Activated CD4-positive, alpha-beta T cell treated with anti-CD3 and anti-CD28 coated beads, Interleukin-2, amount 10 ng/mL, durations not matched to agents 7 days and 5 days (primary cell): ENCODE measurements around the gene LRCOL1. TPM values are rescaled to one million over a fixed set of nuclear protein-coding genes. Genes with fewer than 3 reads are reported as not detected.
A peak's percentile ranks its signal among the peaks of the same experiment; 100 is the strongest.

Experiments used
- CTCF ChIA-PET: fragments of 350-600 bp; sonication (Branson Sonifier 250); formaldehyde crosslinking; loops from one replicate; lab custom pipeline; 2021; ENCODE audit warnings: antibody characterized with exemption; lab: Charles Lee
- POLR2A ChIA-PET: fragments of 350-600 bp; sonication (Branson Sonifier 250); formaldehyde crosslinking; loops from one replicate; lab custom pipeline; 2021; ENCODE audit warnings: antibody characterized with exemption; lab: Charles Lee
- DNase-seq: peaks from one replicate; pipeline ENCODE4 v3.0.0-alpha.2; 2020
- H3K27ac Mint-ChIP-seq: one replicate; pipeline ENCODE4 v1.8.0; 2021; ENCODE audit warnings: mild to moderate bottlenecking, moderate library complexity, mixed read lengths
- H3K27me3 Mint-ChIP-seq: one replicate; pipeline ENCODE4 v1.8.0; 2021; ENCODE audit warnings: mixed read lengths
- H3K36me3 Mint-ChIP-seq: one replicate; pipeline ENCODE4 v1.8.0; 2021; ENCODE audit warnings: low read depth, mixed read lengths
- H3K4me1 Mint-ChIP-seq: one replicate; pipeline ENCODE4 v1.8.0; 2021; ENCODE audit warnings: mixed read lengths
- H3K4me3 Mint-ChIP-seq: one replicate; pipeline ENCODE4 v1.8.0; 2021; ENCODE audit warnings: mild to moderate bottlenecking, moderate library complexity, mixed read lengths
- H3K9me3 Mint-ChIP-seq: one replicate; pipeline ENCODE4 v1.8.0; 2021; ENCODE audit warnings: mixed read lengths
- microRNA-seq: library from miRNA; unstranded; fragments of <30 nt; microRNA quantifications from one replicate; pipeline ENCODE4 v1.2.0, GENCODE V29; 2021; ENCODE audit warnings: borderline microRNAs expressed, borderline replicate concordance
- total RNA-seq, 2 experiments: library from RNA; stranded (reverse); gene quantifications; one replicate each; pipeline ENCODE4 v1.2.3, GENCODE V29; 2021

The LRCOL1 gene
- total RNA-seq, 2 experiments from 2014 or later = not detected

DNA sequence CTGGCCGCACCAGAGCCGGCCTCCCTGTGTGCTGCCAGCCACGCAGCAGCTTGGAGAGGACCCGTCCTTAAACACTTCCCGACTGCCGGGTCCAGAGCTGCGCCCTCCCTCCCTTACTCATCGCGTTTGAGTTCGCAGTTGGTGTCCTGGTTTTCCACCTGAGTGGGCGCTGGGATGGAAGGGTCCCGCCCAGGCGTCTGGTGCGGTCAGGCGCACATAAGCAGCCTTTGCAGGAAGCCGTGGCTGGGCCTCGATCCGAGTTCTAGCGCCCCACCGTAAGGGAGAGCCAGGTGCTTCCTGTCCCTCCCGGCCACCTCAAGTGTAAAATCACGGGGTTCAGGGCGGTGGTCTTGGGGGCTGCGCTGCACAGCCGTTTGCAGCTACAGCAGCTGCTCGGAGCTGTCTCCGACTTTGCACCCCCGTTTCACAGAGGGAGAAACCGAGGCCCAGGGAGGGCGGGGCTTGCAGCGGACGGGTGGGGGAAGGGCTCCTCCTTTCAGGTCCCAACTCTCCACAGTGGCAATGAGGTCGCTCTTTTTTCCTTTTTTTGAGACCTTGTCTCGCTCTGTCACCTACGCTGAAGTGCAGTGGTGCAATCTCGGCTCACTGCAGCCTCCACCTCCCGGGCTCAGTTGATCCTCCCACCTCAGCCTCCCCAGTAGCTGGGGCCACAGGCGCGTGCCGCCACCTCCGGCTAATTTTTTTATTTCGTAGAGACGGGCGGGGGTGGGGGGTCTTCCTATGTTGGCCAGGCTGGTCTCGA, 51.3 kb downstream of the LRCOL1 start:
- DNase-seq = peak; percentile 29
- H3K4me1 Mint-ChIP-seq = peaks cover 19% of the 10 kb centered on the region

DNA sequence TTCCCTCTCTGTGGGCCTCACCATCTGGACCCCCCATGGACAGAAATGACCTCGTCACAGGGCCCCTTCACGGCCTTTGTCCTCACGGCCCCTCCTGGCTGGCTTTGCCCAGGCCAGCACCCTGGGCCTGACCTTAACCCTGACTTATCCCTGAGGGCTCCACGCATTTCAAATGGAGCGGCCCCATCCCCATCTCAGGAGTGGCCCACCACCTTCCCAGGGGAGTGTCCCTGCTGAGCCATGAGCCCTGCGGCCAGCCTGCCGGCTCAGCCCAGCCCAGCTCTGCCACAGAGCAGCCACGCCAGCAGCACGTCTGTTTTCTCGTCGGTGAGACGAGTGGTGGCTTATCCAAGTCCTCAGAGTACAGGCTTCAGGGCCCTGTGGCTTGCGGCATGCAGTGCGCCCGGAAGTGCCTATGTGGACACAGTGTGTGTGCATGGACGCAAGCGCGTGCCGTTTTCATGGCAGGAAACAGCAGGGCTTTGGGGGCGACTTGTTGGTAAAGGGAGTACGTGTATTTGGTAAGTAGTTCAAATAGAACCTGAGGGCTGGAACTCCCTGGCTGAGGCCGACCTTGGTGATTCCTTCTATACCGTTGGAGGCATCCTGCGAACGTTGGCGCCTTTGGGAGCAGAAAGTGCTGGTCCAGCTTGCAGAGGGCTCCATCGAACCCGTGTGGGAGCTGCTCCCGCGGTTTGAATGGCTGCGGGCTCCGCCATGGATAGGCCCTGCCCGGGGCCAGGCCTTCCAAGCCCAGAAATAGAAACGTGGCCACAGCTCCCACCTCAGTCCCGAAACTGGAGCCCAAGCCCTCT, 52.1 kb downstream of the LRCOL1 start:
- Mint-ChIP-seq H3K4me3 (peak overlapping the region; percentile 72), H3K27me3 (peaks cover 10% of the 10 kb centered on the region), H3K36me3 (no peaks in the 10 kb centered on the region), H3K4me1 (peaks cover 19% of the 10 kb centered on the region), H3K27ac (no peak overlapping the region), H3K9me3 (no peaks in the 10 kb centered on the region)
- peak; percentile 21 for DNase-seq
- CTCF ChIA-PET = interaction anchor here (1.3 kb wide), 1 partner anchor 138 kb away, joined by 3 read pairs; no protein-coding TSS in a partner anchor
- POLR2A ChIA-PET = interaction anchor here (0.6 kb wide), 1 partner anchor 15 kb away, joined by 3 read pairs; no protein-coding TSS in a partner anchor

More for the DNA sequence above, 51.3 kb downstream of the LRCOL1 start:
- H3K36me3 Mint-ChIP-seq = no peaks in the 10 kb centered on the region
- H3K27ac Mint-ChIP-seq = peak overlapping the region; percentile 31
- peaks cover 10% of the 10 kb centered on the region for H3K27me3 Mint-ChIP-seq
- ChIA-PET POLR2A (no interaction called here), CTCF (interaction anchor here (0.9 to 1.3 kb wide), 3 partner anchors 10 to 145 kb away, joined by 3 to 5 read pairs (median 3); no protein-coding TSS in a partner anchor)
- H3K9me3 Mint-ChIP-seq = no peaks in the 10 kb centered on the region
- peak overlapping the region; percentile 72 for H3K4me3 Mint-ChIP-seq

- Mint-ChIP-seq H3K27me3 (peaks cover 10% of the 10 kb centered on the region), H3K27ac (no peak overlapping the region), H3K4me3 (no peak overlapping the region), H3K4me1 (peaks cover 19% of the 10 kb centered on the region), H3K36me3 (no peaks in the 10 kb centered on the region), H3K9me3 (no peaks in the 10 kb centered on the region)
- no peak for DNase-seq
- CTCF ChIA-PET = no interaction called here
- POLR2A ChIA-PET = interaction anchor here (0.6 kb wide), 1 partner anchor 15 kb away, joined by 3 read pairs; no protein-coding TSS in a partner anchor
Measured at GRCh38 chr12:132557291-132558015, 52.9 kb downstream of the LRCOL1 start.

- no peak overlapping the region for H3K4me3 Mint-ChIP-seq
- no peak for DNase-seq
- no peaks in the 10 kb centered on the region for H3K9me3 Mint-ChIP-seq
- no peaks in the 10 kb centered on the region for H3K36me3 Mint-ChIP-seq
- ChIA-PET CTCF (no interaction called here), POLR2A (no interaction called here)
- peaks cover 19% of the 10 kb centered on the region for H3K4me1 Mint-ChIP-seq
- no peak overlapping the region for H3K27ac Mint-ChIP-seq
- H3K27me3 Mint-ChIP-seq = peaks cover 10% of the 10 kb centered on the region
Measured at GRCh38 chr12:132556801-132557200, 53.6 kb downstream of the LRCOL1 start.

- Mint-ChIP-seq H3K27me3 (peaks cover 10% of the 10 kb centered on the region), H3K36me3 (no peaks in the 10 kb centered on the region), H3K9me3 (no peaks in the 10 kb centered on the region), H3K27ac (no peak overlapping the region), H3K4me1 (peaks cover 18% of the 10 kb centered on the region), H3K4me3 (no peak overlapping the region)
- ChIA-PET POLR2A (no interaction called here), CTCF (no interaction called here)
- no peak for DNase-seq
Measured at GRCh38 chr12:132556216-132556615, 54.2 kb downstream of the LRCOL1 start.

DNA sequence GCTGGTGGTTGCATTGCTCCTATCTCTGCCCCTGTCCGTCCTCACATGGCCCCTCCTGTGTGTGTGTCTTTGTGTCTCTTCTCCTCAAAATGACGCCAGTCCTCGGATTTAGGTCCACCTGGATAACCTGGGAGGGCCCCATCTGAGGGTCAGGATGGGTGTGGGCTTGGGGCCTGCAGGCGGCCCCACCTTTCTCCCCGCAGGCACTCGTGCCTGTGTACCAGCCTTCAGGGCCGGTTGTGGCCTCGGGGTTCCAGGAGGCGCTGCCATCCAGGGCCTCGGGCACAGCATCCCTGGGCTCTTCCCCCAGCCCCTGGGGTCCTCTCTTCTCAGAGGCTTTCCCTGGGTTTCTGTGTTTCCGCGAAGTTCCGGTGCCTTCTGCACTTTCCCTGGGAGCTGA, 54.7 kb downstream of the LRCOL1 start:
- Mint-ChIP-seq H3K27ac (no peak overlapping the region), H3K36me3 (no peaks in the 10 kb centered on the region), H3K4me3 (no peak overlapping the region), H3K27me3 (peaks cover 10% of the 10 kb centered on the region), H3K4me1 (peaks cover 15% of the 10 kb centered on the region), H3K9me3 (no peaks in the 10 kb centered on the region)
- DNase-seq = no peak
- POLR2A ChIA-PET = no interaction called here
- CTCF ChIA-PET = interaction anchor here (1.2 kb wide), 1 partner anchor 170 kb away, joined by 3 read pairs; no protein-coding TSS in a partner anchor

GRCh38 chr12:132554845-132555630, 55.3 kb downstream of the LRCOL1 start:
- no peak overlapping the region for H3K4me3 Mint-ChIP-seq
- peaks cover 10% of the 10 kb centered on the region for H3K27me3 Mint-ChIP-seq
- H3K4me1 Mint-ChIP-seq = peaks cover 14% of the 10 kb centered on the region
- ChIA-PET CTCF (interaction anchor here (1.2 to 1.3 kb wide), 2 partner anchors 140 to 170 kb away, joined by 3 to 7 read pairs; no protein-coding TSS in a partner anchor), POLR2A (no interaction called here)
- H3K9me3 Mint-ChIP-seq = no peaks in the 10 kb centered on the region
- H3K27ac Mint-ChIP-seq = no peak overlapping the region
- no peaks in the 10 kb centered on the region for H3K36me3 Mint-ChIP-seq
- DNase-seq = peak; percentile 39

Small RNAs within 50 kb of the gene (microRNA-seq; reads per million reads assigned to microRNA genes)
- not detected for gene MIR6763

Other genes with a start within 250 kb of the LRCOL1 start
- 10 to 100 TPM; 49.8 to 51.1 TPM for gene FBRSL1, start 120.4 kb downstream of the LRCOL1 start, total RNA-seq
- gene P2RX2, start 8.2 kb upstream of the LRCOL1 start, total RNA-seq = not detected
- gene POLE, start 76.8 kb upstream of the LRCOL1 start, total RNA-seq = 100 to 1,000 TPM; 167 to 176 TPM
- 10 to 100 TPM; 35.9 to 38.9 TPM for gene PXMP2, start 77.0 kb upstream of the LRCOL1 start, total RNA-seq
- gene PGAM5, start 100.3 kb upstream of the LRCOL1 start, total RNA-seq = 10 to 100 TPM; 46.4 to 48.7 TPM
- gene ANKLE2, start 151.2 kb upstream of the LRCOL1 start, total RNA-seq = 10 to 100 TPM; 86.6 to 95.5 TPM
- gene GOLGA3, start 218.3 kb upstream of the LRCOL1 start, total RNA-seq = 10 to 100 TPM; 43.9 to 51.4 TPM